Stimulated activated CD4-positive, alpha-beta T cell treated with anti-CD3 and anti-CD28 coated beads, Interleukin-12 subunit alpha, Interleukin-12 subunit beta, amount 100 ng/mL, for 4 hours (primary cell): ENCODE measurements around the gene ARID1A.
"Not testable (repeated sequence)": the region's sequence is repeated elsewhere in the genome, so short reads cannot be mapped to it uniquely, and the experiment has no call there.

Experiments used
- DNase-seq: peaks from one replicate; pipeline ENCODE4 v3.0.0-alpha.2; 2020

Gene ARID1A

GRCh38 chr1:26695356-26696118 lies at the start of gene ARID1A:
Gene ARID1A, plus strand, starts transcription at chr1:26696015. Its CDS starts 389 bp downstream, at chr1:26696404.
- peak; percentile 92 for DNase-seq

GRCh38 chr1:26664802-26665201 lies 31.0 kb upstream of the ARID1A start:
- no peak for DNase-seq

- no peak for DNase-seq
Observed at GRCh38 chr1:26666855-26667254, 29.0 kb upstream of the ARID1A start.

- not testable (repeated sequence) for DNase-seq
Observed at GRCh38 chr1:26668106-26668786, 27.6 kb upstream of the ARID1A start.

GRCh38 chr1:26677306-26678115 lies 18.3 kb upstream of the ARID1A start:
- DNase-seq, result peak; percentile 22

GRCh38 chr1:26684763-26685508 lies 10.9 kb upstream of the ARID1A start:
- DNase-seq, result no peak

GRCh38 chr1:26686795-26687194 lies 9.0 kb upstream of the ARID1A start:
- no peak for DNase-seq

- DNase-seq, result no peak
Observed at GRCh38 chr1:26689504-26689903, 6.3 kb upstream of the ARID1A start.

GRCh38 chr1:26690157-26690556 lies 5.7 kb upstream of the ARID1A start:
- no peak for DNase-seq

GRCh38 chr1:26690576-26691031 lies 5.2 kb upstream of the ARID1A start:
- DNase-seq, result no peak

GRCh38 chr1:26692211-26692792 lies 3.5 kb upstream of the ARID1A start:
- peak; percentile 62 for DNase-seq

GRCh38 chr1:26692793-26693490 lies 2.9 kb upstream of the ARID1A start:
- DNase-seq, result peak; percentile 78

- no peak for DNase-seq
Observed at GRCh38 chr1:26693599-26694572, 1.9 kb upstream of the ARID1A start.

GRCh38 chr1:26694638-26695355 lies 1.0 kb upstream of the ARID1A start:
- no peak for DNase-seq

- peak; percentile 31 for DNase-seq
Observed at GRCh38 chr1:26696119-26696653, 371 bp downstream of the ARID1A start.

GRCh38 chr1:26696654-26697430 lies 1.0 kb downstream of the ARID1A start:
- DNase-seq, result peak; percentile 71

GRCh38 chr1:26697431-26697977 lies 1.7 kb downstream of the ARID1A start:
- no peak for DNase-seq
